Measurements from ENCODE around the gene ATP1A4. TPM values are rescaled to one million over a fixed set of nuclear protein-coding genes. Genes with fewer than 3 reads are reported as not detected.
A peak's percentile ranks its signal among the peaks of the same experiment; 100 is the strongest.

ATP1A4 gene
- total RNA-seq, 2 experiments from 2014 or later = 0.40 TPM; not detected in 1

GRCh38 chr1:160208557-160209320, 57.3 kb downstream of the ATP1A4 start:
- no peak overlapping the region for H3K4me3 Mint-ChIP-seq
- CTCF ChIA-PET = interaction anchor here (0.8 to 2.0 kb wide), 5 partner anchors 16 to 107 kb away, joined by 3 to 8 read pairs (median 4); no protein-coding TSS in a partner anchor
- no peaks in the 10 kb centered on the region for H3K27me3 Mint-ChIP-seq

GRCh38 chr1:160209321-160210046, 58.1 kb downstream of the ATP1A4 start:
- Mint-ChIP-seq H3K36me3 (peaks cover 21% of the 10 kb centered on the region), H3K9me3 (ENCODE audit: low read depth) (no peaks in the 10 kb centered on the region), H3K4me3 (no peak overlapping the region), H3K27me3 (no peaks in the 10 kb centered on the region), H3K27ac (peak overlapping the region; percentile 30), H3K4me1 (peaks cover 29% of the 10 kb centered on the region)
- DNase-seq (peak; percentile 38), ATAC-seq (no peak)
- CTCF ChIA-PET = interaction anchor here (0.8 to 2.3 kb wide), 6 partner anchors 16 to 107 kb away, joined by 3 to 8 read pairs (median 5); no protein-coding TSS in a partner anchor

More at GRCh38 chr1:160208557-160209320, 57.3 kb downstream of the ATP1A4 start:
- Mint-ChIP-seq H3K27ac (peak overlapping the region; percentile 23), H3K36me3 (peaks cover 17% of the 10 kb centered on the region), H3K9me3 (ENCODE audit: low read depth) (no peaks in the 10 kb centered on the region), H3K4me1 (peaks cover 35% of the 10 kb centered on the region)
- DNase-seq (peak; percentile 9), ATAC-seq (no peak)

- no peaks in the 10 kb centered on the region for H3K27me3 Mint-ChIP-seq
- peak; percentile 33 for DNase-seq
- no peak for ATAC-seq
- no peaks in the 10 kb centered on the region for H3K9me3 Mint-ChIP-seq (ENCODE audit: low read depth)
- no peak overlapping the region for H3K4me3 Mint-ChIP-seq
- no peak overlapping the region for H3K27ac Mint-ChIP-seq
- peaks cover 25% of the 10 kb centered on the region for H3K4me1 Mint-ChIP-seq
- CTCF ChIA-PET = interaction anchor here (2.3 kb wide), 1 partner anchor 18 kb away, joined by 6 read pairs; no protein-coding TSS in a partner anchor
- H3K36me3 Mint-ChIP-seq = peaks cover 23% of the 10 kb centered on the region
These were observed 59.2 kb downstream of the ATP1A4 start for GRCh38 chr1:160210561-160210960.

- H3K9me3 Mint-ChIP-seq (ENCODE audit: low read depth) = no peaks in the 10 kb centered on the region
- H3K36me3 Mint-ChIP-seq = peaks cover 23% of the 10 kb centered on the region
- peak; percentile 38 for DNase-seq
- ATAC-seq = no peak
- H3K27me3 Mint-ChIP-seq = no peaks in the 10 kb centered on the region
- H3K4me3 Mint-ChIP-seq = no peak overlapping the region
- CTCF ChIA-PET = interaction anchor here (1.2 to 2.3 kb wide), 2 partner anchors 11 to 18 kb away, joined by 3 to 6 read pairs; no protein-coding TSS in a partner anchor
- peaks cover 21% of the 10 kb centered on the region for H3K4me1 Mint-ChIP-seq
- no peak overlapping the region for H3K27ac Mint-ChIP-seq
These were observed 59.8 kb downstream of the ATP1A4 start for GRCh38 chr1:160211046-160211790.

- DNase-seq (peak; percentile 25), ATAC-seq (no peak)
- Mint-ChIP-seq H3K36me3 (peaks cover 26% of the 10 kb centered on the region), H3K27me3 (no peaks in the 10 kb centered on the region), H3K4me1 (peaks cover 6% of the 10 kb centered on the region), H3K9me3 (ENCODE audit: low read depth) (no peaks in the 10 kb centered on the region), H3K4me3 (no peak overlapping the region), H3K27ac (no peak overlapping the region)
- CTCF ChIA-PET = no interaction called here
These were observed 63.2 kb downstream of the ATP1A4 start for GRCh38 chr1:160214481-160215140.

- ATAC-seq (no peak), DNase-seq (no peak)
- H3K9me3 Mint-ChIP-seq (ENCODE audit: low read depth) = no peaks in the 10 kb centered on the region
- no peak overlapping the region for H3K4me3 Mint-ChIP-seq
- H3K27ac Mint-ChIP-seq = no peak overlapping the region
- no peaks in the 10 kb centered on the region for H3K27me3 Mint-ChIP-seq
- peaks cover 34% of the 10 kb centered on the region for H3K36me3 Mint-ChIP-seq
- no peaks in the 10 kb centered on the region for H3K4me1 Mint-ChIP-seq
- CTCF ChIA-PET = no interaction called here
These were observed 64.9 kb downstream of the ATP1A4 start for GRCh38 chr1:160216301-160216700.

GRCh38 chr1:160217481-160218051, 66.2 kb downstream of the ATP1A4 start:
- no peaks in the 10 kb centered on the region for H3K4me1 Mint-ChIP-seq
- CTCF ChIA-PET = no interaction called here
- H3K27ac Mint-ChIP-seq = no peak overlapping the region
- DNase-seq (no peak), ATAC-seq (no peak)
- no peak overlapping the region for H3K4me3 Mint-ChIP-seq
- H3K27me3 Mint-ChIP-seq = no peaks in the 10 kb centered on the region
- H3K9me3 Mint-ChIP-seq (ENCODE audit: low read depth) = no peaks in the 10 kb centered on the region
- peaks cover 35% of the 10 kb centered on the region for H3K36me3 Mint-ChIP-seq

GRCh38 chr1:160219062-160219929, 67.9 kb downstream of the ATP1A4 start:
- H3K4me1 Mint-ChIP-seq = no peaks in the 10 kb centered on the region
- no peak for ATAC-seq

GRCh38 chr1:160220301-160220700, 68.9 kb downstream of the ATP1A4 start:
- no peak overlapping the region for H3K4me3 Mint-ChIP-seq
- H3K9me3 Mint-ChIP-seq (ENCODE audit: low read depth) = no peaks in the 10 kb centered on the region
- no peaks in the 10 kb centered on the region for H3K27me3 Mint-ChIP-seq
- CTCF ChIA-PET = interaction anchor here (1.2 to 2.4 kb wide), 4 partner anchors 10 to 208 kb away, joined by 3 to 8 read pairs (median 4); partner anchors contain the start of gene PEX19
- DNase-seq (no peak), ATAC-seq (no peak)
- no peaks in the 10 kb centered on the region for H3K4me1 Mint-ChIP-seq
- no peak overlapping the region for H3K27ac Mint-ChIP-seq
- peaks cover 41% of the 10 kb centered on the region for H3K36me3 Mint-ChIP-seq

More at GRCh38 chr1:160219062-160219929, 67.9 kb downstream of the ATP1A4 start:
- Mint-ChIP-seq H3K4me3 (no peak overlapping the region), H3K9me3 (ENCODE audit: low read depth) (no peaks in the 10 kb centered on the region), H3K27ac (no peak overlapping the region), H3K36me3 (peaks cover 36% of the 10 kb centered on the region), H3K27me3 (no peaks in the 10 kb centered on the region)
- CTCF ChIA-PET = interaction anchor here (0.6 to 2.4 kb wide), 7 partner anchors 11 to 209 kb away, joined by 3 to 8 read pairs (median 3); partner anchors contain the start of gene PEX19
- DNase-seq = no peak

- Mint-ChIP-seq H3K27me3 (no peaks in the 10 kb centered on the region), H3K4me1 (no peaks in the 10 kb centered on the region), H3K27ac (no peak overlapping the region), H3K4me3 (no peak overlapping the region), H3K9me3 (ENCODE audit: low read depth) (no peaks in the 10 kb centered on the region), H3K36me3 (peaks cover 41% of the 10 kb centered on the region)
- ATAC-seq = no peak
- CTCF ChIA-PET = interaction anchor here (1.0 to 2.4 kb wide), 2 partner anchors 28 to 63 kb away, joined by 3 to 8 read pairs; partner anchors contain the start of gene PEX19
- no peak for DNase-seq
These were observed 69.7 kb downstream of the ATP1A4 start for GRCh38 chr1:160221089-160221488.

GRCh38 chr1:160222546-160222945, 71.1 kb downstream of the ATP1A4 start:
- CTCF ChIA-PET = interaction anchor here (1.0 to 1.8 kb wide), 4 partner anchors 29 to 121 kb away, joined by 3 to 5 read pairs (median 4); partner anchors contain the start of gene CASQ1
- H3K27me3 Mint-ChIP-seq = no peaks in the 10 kb centered on the region
- H3K27ac Mint-ChIP-seq = no peak overlapping the region
- DNase-seq = no peak
- H3K36me3 Mint-ChIP-seq = peaks cover 36% of the 10 kb centered on the region
- ATAC-seq = no peak
- no peaks in the 10 kb centered on the region for H3K4me1 Mint-ChIP-seq
- no peaks in the 10 kb centered on the region for H3K9me3 Mint-ChIP-seq (ENCODE audit: low read depth)
- H3K4me3 Mint-ChIP-seq = no peak overlapping the region
